Posterior cingulate gyrus (tissue), 11 donors: ENCODE measurements around the gene CDS1.
"Not testable (repeated sequence)": the region's sequence is repeated elsewhere in the genome, so short reads cannot be mapped to it uniquely, and the experiment has no call there.

Experiments used
- DNase-seq, 10 donors: peaks; one replicate each; pipeline versions ENCODE4 v3.0.0 to v3.0.0-alpha.2; 2020 to 2021; ENCODE audit warnings: mixed read lengths in 3 of 10
- intact Hi-C: fragments of 100-400 bp; cut with DNase I; formaldehyde crosslinking; loops from one replicate; pipeline ENCODE4 v1.15.1; 2023

The CDS1 gene

DNA sequence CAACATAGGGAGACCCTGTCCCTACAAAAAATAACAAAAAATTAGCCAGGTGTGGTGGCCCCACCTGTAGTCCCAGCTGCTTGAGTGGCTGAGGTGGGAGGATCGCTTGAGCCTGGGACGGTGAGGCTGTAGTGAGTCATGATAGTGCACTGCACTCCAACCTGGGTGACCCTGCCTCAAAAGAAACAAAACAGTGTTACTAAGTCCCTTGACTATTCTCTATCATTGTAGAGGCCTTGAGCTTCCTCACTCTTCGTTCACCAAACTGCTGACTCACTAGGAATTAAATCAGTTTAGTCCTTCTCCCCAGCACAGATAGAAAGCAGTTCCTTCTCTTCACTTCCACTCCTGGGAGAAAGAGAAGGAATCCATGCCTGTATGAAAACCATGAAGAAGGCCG is 14.5 kb downstream of the CDS1 start:
- DNase-seq = no peak
- intact Hi-C loops = no loop called here

DNA sequence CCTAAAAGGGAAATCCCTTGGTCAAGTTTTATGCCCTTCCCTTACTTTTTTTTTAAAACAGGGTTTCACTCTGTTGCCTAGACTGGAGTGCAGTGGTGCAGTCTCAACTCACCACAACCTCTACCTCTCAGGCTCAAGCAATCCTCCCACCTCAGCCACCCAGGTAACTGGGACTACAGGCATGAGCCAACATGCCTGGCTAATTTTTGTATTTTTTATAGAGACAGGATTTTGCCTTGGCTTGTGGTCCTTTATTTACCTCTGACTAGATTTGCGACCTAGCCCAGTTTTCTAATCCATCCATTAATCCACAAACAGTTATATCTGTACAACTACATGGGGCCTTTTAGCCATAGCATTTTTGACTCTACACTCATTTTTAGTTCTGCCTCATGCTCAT is 23.7 kb downstream of the CDS1 start:
- no peak for DNase-seq
- intact Hi-C loops = no loop called here

DNA sequence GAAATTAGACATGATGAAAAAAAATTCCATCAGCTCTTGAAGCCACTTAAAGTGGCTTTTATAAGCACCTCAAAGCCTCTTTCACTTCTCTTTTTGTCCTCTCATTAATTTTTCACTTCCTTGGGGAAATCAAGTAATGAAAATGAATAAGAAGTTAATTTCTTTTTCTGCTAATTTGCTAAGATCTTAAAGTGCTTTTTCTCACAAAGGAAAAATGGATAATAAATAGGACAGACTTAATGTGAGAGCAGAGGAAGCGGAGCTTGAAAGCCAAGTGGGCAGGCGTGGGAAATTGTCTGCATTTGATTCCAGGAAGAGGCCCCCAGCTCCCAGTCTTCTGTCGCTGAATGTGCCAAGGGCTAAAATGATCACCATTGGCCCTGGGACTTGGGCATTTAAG is 28.6 kb downstream of the CDS1 start:
- no peak for DNase-seq
- intact Hi-C loops = no loop called here

- DNase-seq = no peak
- intact Hi-C loops = no loop called here
Measured at GRCh38 chr4:84614891-84615290, 32.0 kb downstream of the CDS1 start.

GRCh38 chr4:84615355-84615754 is 32.4 kb downstream of the CDS1 start:
- intact Hi-C loops = no loop called here
- DNase-seq = no peak

DNA sequence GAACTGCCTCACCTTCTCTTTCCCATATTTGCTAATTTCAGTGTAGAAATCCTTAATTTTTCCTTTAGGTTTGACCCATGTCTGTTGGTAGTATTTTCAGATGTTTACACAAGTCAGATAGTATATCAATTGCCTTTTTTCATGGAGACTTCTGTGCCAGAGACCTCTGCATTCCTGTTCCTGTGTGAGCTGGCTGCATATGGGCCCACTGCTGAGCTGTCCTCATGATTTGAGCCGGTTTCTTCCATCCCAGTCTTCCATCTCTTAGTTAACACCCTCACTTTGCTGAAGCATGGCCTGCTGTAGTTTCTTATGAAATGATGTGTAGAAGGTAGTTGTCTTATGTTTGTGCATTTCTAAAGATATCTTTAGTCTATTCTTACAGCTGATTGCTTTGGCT is 40.0 kb downstream of the CDS1 start:
- no peak for DNase-seq
- intact Hi-C loops = no loop called here

DNA sequence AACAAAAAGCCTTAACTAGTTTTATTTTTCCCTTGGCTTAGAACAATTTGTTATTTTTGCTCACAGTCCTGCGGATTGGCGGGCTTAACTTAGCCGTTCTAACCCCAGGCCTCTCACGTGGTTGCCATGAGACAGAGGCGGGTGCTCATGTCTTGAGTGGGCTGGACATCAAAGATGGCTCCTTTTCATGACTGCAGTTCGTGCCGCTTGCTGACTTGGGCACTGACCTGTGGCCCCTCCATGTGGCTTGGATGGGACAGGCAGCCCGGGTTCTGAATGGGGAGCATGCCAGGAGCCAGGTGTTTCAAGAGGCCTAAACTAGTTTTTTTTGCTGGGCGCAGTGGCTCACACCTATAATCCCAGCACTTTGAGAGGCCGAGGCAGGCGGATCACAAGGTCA is 40.7 kb downstream of the CDS1 start:
- intact Hi-C loops = no loop called here
- no peak for DNase-seq

DNA sequence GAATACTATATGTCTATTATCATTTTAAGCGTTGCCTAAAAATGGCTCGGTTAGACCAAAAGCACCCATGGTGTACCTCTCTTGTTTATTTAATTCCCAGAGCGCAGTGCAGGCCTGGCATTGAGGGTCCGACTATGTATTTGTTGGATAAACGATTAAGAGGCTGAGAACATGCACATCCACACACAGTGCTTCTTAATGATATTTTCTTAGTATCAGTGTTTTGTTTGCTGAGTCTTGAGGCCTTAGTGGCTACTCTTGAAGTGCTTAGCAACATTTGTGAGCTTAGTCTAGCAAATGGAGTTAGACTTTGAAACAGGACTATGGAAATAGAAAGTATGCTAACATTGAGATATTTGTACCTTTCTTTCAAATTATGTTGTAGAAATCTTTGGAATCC is 43.7 kb downstream of the CDS1 start:
- intact Hi-C loops = no loop called here
- DNase-seq = no peak

- intact Hi-C loops = no loop called here
- DNase-seq = no peak
Measured at GRCh38 chr4:84631573-84631972, 48.6 kb downstream of the CDS1 start.

DNA sequence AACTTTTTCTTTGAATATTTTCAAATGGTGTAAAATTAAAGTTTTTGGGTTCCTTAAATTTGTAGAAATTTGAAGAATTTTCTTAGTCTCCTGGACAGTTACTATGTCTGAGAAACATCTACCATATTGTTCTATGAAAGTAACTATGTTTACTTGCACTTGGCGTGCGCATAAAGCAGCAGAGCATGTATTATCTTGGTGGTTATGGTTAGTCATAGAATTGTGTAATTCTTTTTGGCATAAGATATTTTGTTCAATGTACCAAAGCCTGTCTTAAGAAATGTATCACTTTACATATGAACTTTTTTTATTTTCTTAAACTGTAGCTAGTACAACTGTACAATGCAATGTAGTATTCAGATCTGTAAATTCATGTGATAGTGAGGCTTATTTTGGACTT is 49.2 kb downstream of the CDS1 start:
- DNase-seq = no peak
- intact Hi-C loops = no loop called here

GRCh38 chr4:84634961-84635360 is 52.0 kb downstream of the CDS1 start:
- intact Hi-C loops = no loop called here
- no peak for DNase-seq

DNA sequence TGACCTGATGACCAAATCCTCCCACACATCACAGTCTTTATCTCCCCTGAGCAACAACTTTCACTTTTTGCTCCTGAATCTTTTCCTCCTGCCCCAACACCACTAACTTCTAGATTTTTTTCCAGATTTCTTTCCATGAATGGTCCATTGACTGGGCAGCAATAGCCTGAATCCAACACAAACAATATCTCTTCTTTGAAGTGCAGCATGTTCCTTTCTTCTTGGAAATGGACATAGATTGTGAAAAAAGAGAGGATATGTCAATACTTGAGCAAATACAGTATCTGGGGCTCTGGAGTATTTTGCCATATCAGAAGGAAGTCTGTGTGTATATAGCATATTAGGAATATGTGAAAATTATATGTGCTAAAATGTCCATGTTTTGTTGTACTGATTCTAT is 55.2 kb downstream of the CDS1 start:
- intact Hi-C loops = no loop called here
- no peak for DNase-seq

DNA sequence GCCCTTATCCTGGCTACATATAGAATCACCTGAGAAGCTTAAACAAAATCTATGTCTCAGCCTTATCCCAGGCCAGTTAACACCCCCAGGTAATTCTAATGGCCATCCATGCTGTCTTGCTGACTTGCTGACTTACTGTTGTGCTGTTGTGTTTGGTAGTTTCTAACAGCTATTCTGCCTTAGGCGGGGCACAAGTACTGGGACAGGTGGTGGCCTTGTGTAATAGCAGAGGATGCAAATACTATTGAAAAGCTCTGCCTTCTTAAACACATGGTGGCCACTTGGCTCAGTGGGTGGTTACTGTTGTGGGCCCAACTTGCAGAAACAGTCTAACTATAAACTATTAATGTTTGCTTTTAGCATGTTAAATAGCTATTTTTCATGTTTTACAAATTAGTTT is 56.2 kb downstream of the CDS1 start:
- intact Hi-C loops = no loop called here
- no peak for DNase-seq

GRCh38 chr4:84644087-84644486 is 61.2 kb downstream of the CDS1 start:
- intact Hi-C loops = no loop called here

GRCh38 chr4:84647312-84647884 is 64.5 kb downstream of the CDS1 start:
- intact Hi-C loops = no loop called here
- no peak for DNase-seq

More at GRCh38 chr4:84644087-84644486, 61.2 kb downstream of the CDS1 start:
- no peak for DNase-seq

GRCh38 chr4:84648178-84648577 is 65.3 kb downstream of the CDS1 start:
- DNase-seq = no peak
- intact Hi-C loops = no loop called here

GRCh38 chr4:84648863-84649647 is 66.1 kb downstream of the CDS1 start:
- intact Hi-C loops = no loop called here
- peak in 1 of 10 donors; percentile 42 for DNase-seq

- intact Hi-C loops = no loop called here
- peak in 1 of 10 donors; percentile 40 for DNase-seq
Measured at GRCh38 chr4:84651499-84651898, 68.6 kb downstream of the CDS1 start.

DNA sequence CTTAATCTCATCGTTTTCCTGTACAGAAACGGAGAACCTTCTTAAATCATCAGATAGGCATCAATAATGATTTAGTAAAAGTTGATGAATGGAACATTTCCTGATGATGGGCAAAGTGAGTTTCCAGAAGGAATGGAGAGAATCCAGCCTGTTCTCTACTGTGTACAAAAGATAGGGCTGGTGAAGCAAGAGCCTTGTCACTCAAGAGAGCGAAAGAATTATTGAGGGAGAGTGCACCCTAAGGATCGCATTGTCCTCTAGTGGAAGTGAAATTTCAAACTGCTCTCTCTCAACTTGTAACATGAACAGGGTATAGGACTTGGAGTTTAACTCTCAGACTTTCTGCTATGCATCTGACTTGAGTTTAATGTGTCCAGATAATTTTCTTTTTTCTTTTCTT is 69.6 kb downstream of the CDS1 start:
- intact Hi-C loops = no loop called here
- no peak for DNase-seq

- intact Hi-C loops = loop anchor here (2.0 kb wide), 1 partner anchor 52 kb away; no protein-coding TSS in a partner anchor
- no peak for DNase-seq
Measured at GRCh38 chr4:84660606-84661005, 77.7 kb downstream of the CDS1 start.

- no peak for DNase-seq
- intact Hi-C loops = loop anchor here (2.0 kb wide), 1 partner anchor 51 kb away; no protein-coding TSS in a partner anchor
Measured at GRCh38 chr4:84661191-84661939, 78.4 kb downstream of the CDS1 start.

DNA sequence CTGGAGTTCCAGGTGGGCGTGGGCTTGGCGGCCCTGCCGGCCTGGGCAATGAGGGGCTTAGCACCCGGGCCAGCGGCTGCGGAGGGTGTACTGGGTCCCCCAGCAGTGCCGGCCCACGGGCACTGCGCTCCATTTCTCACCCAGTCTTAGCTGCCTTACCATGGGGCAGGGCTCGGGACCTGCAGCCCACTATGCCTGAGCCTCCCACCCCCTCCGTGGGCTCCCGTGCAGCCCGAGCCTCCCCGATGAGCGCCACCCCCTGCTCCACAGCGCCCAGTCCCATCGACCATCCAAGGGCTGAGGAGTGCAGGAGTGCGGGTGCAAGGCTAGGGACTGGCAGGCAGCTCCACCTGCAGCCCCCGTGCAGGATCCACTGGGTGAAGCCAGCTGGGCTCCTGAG is 81.8 kb downstream of the CDS1 start:
- intact Hi-C loops = not testable (repeated sequence)
- DNase-seq = peak in 1 of 10 donors; percentile 67
